ENCODE data around the gene CENPO.

Gene CENPO

GRCh38 chr2:24785671-24786321 lies 7.4 kb upstream of the CENPO start:
- no peak for TF ChIP-seq CTCF (IDR thresholded peaks at IDR 0.05; ENCODE audit: low read depth, low read length, missing control alignments)
- no peak overlapping the region for H3K4me3 ChIP-seq (replicated peaks; ENCODE audit: low read depth, low read length)
- no peak for DNase-seq (ENCODE audit: extremely low read depth, low read depth)

- TF ChIP-seq CTCF (IDR thresholded peaks at IDR 0.05; ENCODE audit: low read depth, low read length, missing control alignments): no peak
Observed at GRCh38 chr2:24787532-24787931, 5.7 kb upstream of the CENPO start.

GRCh38 chr2:24788816-24789215 lies 4.4 kb upstream of the CENPO start:
- H3K4me3 ChIP-seq (replicated peaks; ENCODE audit: low read depth, low read length): no peak overlapping the region
- no peak for DNase-seq (ENCODE audit: extremely low read depth, low read depth)

More at GRCh38 chr2:24787532-24787931, 5.7 kb upstream of the CENPO start:
- no peak overlapping the region for H3K4me3 ChIP-seq (replicated peaks; ENCODE audit: low read depth, low read length)
- DNase-seq (ENCODE audit: extremely low read depth, low read depth): no peak

GRCh38 chr2:24791452-24791851 lies 1.8 kb upstream of the CENPO start:
- no peak for TF ChIP-seq CTCF (IDR thresholded peaks at IDR 0.05; ENCODE audit: low read depth, low read length, missing control alignments)
- H3K4me3 ChIP-seq (replicated peaks; ENCODE audit: low read depth, low read length): no peak overlapping the region
- DNase-seq (ENCODE audit: extremely low read depth, low read depth): no peak

More at GRCh38 chr2:24788816-24789215, 4.4 kb upstream of the CENPO start:
- no peak for TF ChIP-seq CTCF (IDR thresholded peaks at IDR 0.05; ENCODE audit: low read depth, low read length, missing control alignments)

GRCh38 chr2:24792542-24792873 lies 717 bp upstream of the CENPO start:
- DNase-seq (ENCODE audit: extremely low read depth, low read depth): no peak
- peak overlapping the region; percentile 82 for H3K4me3 ChIP-seq (replicated peaks; ENCODE audit: low read depth, low read length)
- TF ChIP-seq CTCF (IDR thresholded peaks at IDR 0.05; ENCODE audit: low read depth, low read length, missing control alignments): no peak

- TF ChIP-seq CTCF (IDR thresholded peaks at IDR 0.05; ENCODE audit: low read depth, low read length, missing control alignments): no peak
- no peak for DNase-seq (ENCODE audit: extremely low read depth, low read depth)
- peak overlapping the region; percentile 82 for H3K4me3 ChIP-seq (replicated peaks; ENCODE audit: low read depth, low read length)
Observed at GRCh38 chr2:24793761-24794435, 673 bp downstream of the CENPO start.

All from HFF-Myc (cell line).